Small intestine (tissue), 7 donors: ENCODE measurements around the gene BACH2. TPM values are rescaled to one million over a fixed set of nuclear protein-coding genes. Genes with fewer than 3 reads are reported as not detected.

ENCODE experiments used
- DNase-seq, 2 donors: peaks; one replicate each; pipeline versions ENCODE4 v3.0.0 to v3.0.0-alpha.2; 2013
- FAIRE-seq: peaks from 2 replicates; lab custom pipeline; 2012; peaks lifted over from hg19 to GRCh38; lab: Jason Lieb, UNC
- H3K27ac ChIP-seq, 3 donors: one replicate each; pipeline ENCODE4 v1.5.1; 2013; ENCODE audit warnings: low read length in 2 of 3, mild to moderate bottlenecking in 2 of 3, control low read depth in 1 of 3, inconsistent platforms in 1 of 3, low read depth in 1 of 3, moderate library complexity in 1 of 3
- H3K27me3 ChIP-seq, 3 donors: one replicate each; pipeline ENCODE4 v1.6.1; 2013; ENCODE audit warnings: low read length in 3 of 3, inconsistent platforms in 1 of 3; ENCODE audit not compliant: control insufficient read depth in 3 of 3, insufficient read depth in 3 of 3
- H3K36me3 ChIP-seq, 3 donors: one replicate each; pipeline ENCODE4 v1.6.1; 2013; ENCODE audit warnings: low read length in 3 of 3, inconsistent platforms in 1 of 3, low read depth in 1 of 3, mild to moderate bottlenecking in 1 of 3, moderate library complexity in 1 of 3; ENCODE audit not compliant: control insufficient read depth in 3 of 3, insufficient read depth in 2 of 3
- H3K4me1 ChIP-seq, 3 donors: one replicate each; pipeline ENCODE4 v1.6.1; 2013; ENCODE audit warnings: low read length in 2 of 3, inconsistent platforms in 1 of 3, low read depth in 1 of 3, mild to moderate bottlenecking in 1 of 3, moderate library complexity in 1 of 3; ENCODE audit not compliant: control insufficient read depth in 3 of 3, insufficient read depth in 2 of 3
- H3K4me3 ChIP-seq, 3 donors: one replicate each; pipeline ENCODE4 v1.5.1; 2013; ENCODE audit warnings: low read length in 3 of 3, control low read depth in 1 of 3, inconsistent platforms in 1 of 3, low read depth in 1 of 3, mild to moderate bottlenecking in 1 of 3, moderate library complexity in 1 of 3
- H3K9me3 ChIP-seq, 2 donors: one replicate each; pipeline ENCODE4 v1.6.1; 2013; ENCODE audit warnings: low read depth in 1 of 2, low read length in 1 of 2; ENCODE audit not compliant: control insufficient read depth in 2 of 2, insufficient read depth in 1 of 2
- WGBS, 3 donors: extraction: QIAGEN DNeasy Blood & Tissue Kit; methylation state at CpG; one replicate each; pipeline ENCODE4 v1.1.7; 2013; 5-methylcytosine and 5-hydroxymethylcytosine counted together
- polyA plus RNA-seq, 4 donors: library from polyadenylated mRNA; stranded (reverse) in 3 of 4; unstranded in 1 of 4; fragments of 200-250 nt in 3 of 4; fragments of 120-200 nt in 1 of 4; gene quantifications; one replicate each; pipeline versions ENCODE4 v1.2.1 to v1.2.3, GENCODE V29; 2013
- donor health status: healthy with polysubstance abuse.
- donor health status: control.
- donor health status: control.
- donor health status: Bipolar disorder and iron deficiency.
- donor health status: healthy.

Gene BACH2
- polyA plus RNA-seq, 4 donors = under 0.01 to 1.4 (median 0.67) TPM; not detected in 1

DNA sequence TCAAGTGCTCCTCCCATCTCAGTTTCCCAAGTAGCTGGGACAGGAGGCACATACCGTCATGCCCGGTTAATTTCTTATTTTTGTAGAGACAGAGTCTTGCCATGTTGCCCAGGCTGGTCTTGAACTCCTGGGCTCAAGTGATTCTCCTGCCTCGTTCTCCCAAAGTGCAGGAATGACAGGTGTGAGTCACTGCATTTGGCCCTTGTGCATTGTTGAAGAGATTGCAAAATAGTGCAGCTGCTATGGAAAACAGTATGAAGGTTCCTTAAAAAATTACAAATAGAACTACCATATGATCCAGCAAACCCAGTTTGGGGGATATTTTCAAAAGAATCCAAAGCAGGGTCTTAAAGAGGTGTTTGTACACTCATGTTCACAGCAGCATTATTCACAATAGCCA, 333.3 kb downstream of the BACH2 start:
- no peak for FAIRE-seq

DNA sequence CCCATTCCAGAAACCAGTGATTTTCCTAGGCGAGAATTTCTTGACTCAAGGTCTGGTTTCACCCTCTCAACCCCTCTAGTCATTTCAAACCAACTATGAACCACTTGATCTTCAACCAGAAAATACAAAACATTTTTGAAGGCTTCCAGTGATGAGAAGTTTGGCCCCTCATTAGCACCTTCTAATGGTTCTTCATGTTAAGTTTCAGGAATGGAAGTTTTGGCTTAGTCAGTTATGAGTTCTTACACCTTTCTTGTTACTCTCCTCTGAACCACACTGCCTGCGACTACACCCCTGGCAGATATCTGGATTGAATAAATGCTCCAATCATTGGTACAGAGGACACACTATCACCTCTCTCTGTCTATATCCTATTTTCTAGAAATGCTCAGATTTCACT, 335.2 kb downstream of the BACH2 start:
- no peaks in the 10 kb centered on the region for H3K9me3 ChIP-seq
- peaks cover 0 to 5% (median 0%) of the 10 kb centered on the region in 3 donors for H3K27me3 ChIP-seq
- WGBS, 3 donors = 85 to 88% (median 85%) methylated on average over 2 of the region's 2 CpGs
- no peaks in the 10 kb centered on the region for H3K36me3 ChIP-seq
- no peak overlapping the region for H3K27ac ChIP-seq
- H3K4me1 ChIP-seq = no peaks in the 10 kb centered on the region
- FAIRE-seq (no peak), DNase-seq (no peak)
- no peak overlapping the region for H3K4me3 ChIP-seq

More for the DNA sequence above, 333.3 kb downstream of the BACH2 start:
- Histone ChIP-seq H3K4me1 (no peaks in the 10 kb centered on the region), H3K36me3 (no peaks in the 10 kb centered on the region), H3K4me3 (no peak overlapping the region), H3K27me3 (peaks cover 0 to 5% (median 0%) of the 10 kb centered on the region in 3 donors), H3K27ac (no peak overlapping the region), H3K9me3 (no peaks in the 10 kb centered on the region)
- DNase-seq = no peak
- 79 to 91% (median 80%) methylated on average over 3 of the region's 3 CpGs for WGBS, 3 donors

DNA sequence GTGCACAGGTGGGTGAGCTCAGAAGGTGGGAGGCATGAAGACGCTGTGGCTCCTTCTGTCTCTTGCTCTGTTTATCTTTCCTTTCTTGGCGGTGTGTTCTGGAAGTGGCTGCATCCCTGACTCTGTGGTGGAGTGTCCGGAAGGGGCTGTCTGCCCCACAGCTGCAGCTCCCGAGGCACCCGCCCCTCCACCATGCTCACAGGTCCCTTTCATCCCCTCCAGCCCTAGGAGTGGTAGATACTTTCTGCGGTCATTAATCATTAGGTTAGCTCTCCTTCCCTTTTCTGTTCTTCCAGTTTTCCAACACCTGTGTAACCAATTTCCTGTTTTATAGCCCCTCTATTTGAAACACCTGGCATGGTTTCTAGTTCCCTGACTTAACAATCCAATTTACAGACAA, 336.8 kb downstream of the BACH2 start:
- 51 to 73% (median 61%) methylated on average over 6 of the region's 6 CpGs for WGBS, 3 donors
- H3K4me3 ChIP-seq = no peak overlapping the region
- H3K27me3 ChIP-seq = peaks cover 0 to 5% (median 0%) of the 10 kb centered on the region in 3 donors
- H3K9me3 ChIP-seq = no peaks in the 10 kb centered on the region
- DNase-seq (no peak), FAIRE-seq (no peak)
- no peaks in the 10 kb centered on the region for H3K36me3 ChIP-seq
- no peak overlapping the region for H3K27ac ChIP-seq
- H3K4me1 ChIP-seq = no peaks in the 10 kb centered on the region

DNA sequence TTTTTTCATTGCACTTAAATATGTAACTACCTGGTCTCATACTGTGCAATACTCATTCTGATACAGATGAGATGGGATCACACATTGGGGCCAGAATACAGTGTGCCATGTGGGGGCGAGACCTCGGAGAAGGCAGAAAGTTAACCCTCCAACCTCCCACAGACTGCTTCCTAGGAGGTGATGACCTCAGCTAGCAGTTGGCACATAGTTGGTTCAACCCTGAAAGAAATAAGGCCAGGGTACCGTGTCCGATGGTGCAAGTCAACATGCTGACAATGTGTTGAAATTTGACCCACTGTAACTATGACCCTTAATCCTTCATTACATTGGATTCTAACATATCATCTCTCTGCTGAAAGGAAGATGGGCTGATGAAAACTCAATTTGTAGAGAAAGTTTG, 340.5 kb downstream of the BACH2 start:
- Histone ChIP-seq H3K36me3 (no peaks in the 10 kb centered on the region), H3K4me1 (no peaks in the 10 kb centered on the region), H3K27ac (no peak overlapping the region), H3K9me3 (no peaks in the 10 kb centered on the region), H3K4me3 (no peak overlapping the region), H3K27me3 (peaks cover 0 to 5% (median 0%) of the 10 kb centered on the region in 3 donors)
- WGBS, 3 donors = 80 to 86% (median 84%) methylated on average over 4 of the region's 4 CpGs
- FAIRE-seq = no peak
- no peak for DNase-seq

DNA sequence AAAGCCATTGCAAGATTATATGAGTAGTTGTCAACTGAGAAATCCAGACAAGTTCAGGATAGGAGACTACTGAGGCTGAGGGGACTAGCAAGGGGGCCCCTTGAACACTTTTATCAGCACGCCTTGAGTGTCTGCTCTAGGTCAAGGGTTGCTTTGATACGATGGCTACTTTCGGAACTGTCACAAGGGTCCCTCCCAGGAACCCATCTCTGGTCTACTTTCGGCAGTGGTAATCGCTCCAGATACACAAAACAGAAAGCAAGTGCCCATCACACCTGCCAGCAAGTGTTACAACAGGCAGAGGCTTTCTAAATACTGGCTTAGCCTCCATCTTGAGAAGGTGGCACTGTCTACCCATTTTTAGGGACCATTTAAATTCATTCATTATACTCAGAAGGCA, 341.3 kb downstream of the BACH2 start:
- DNase-seq = no peak
- Histone ChIP-seq H3K9me3 (no peaks in the 10 kb centered on the region), H3K4me1 (no peaks in the 10 kb centered on the region), H3K4me3 (no peak overlapping the region), H3K27me3 (no peaks in the 10 kb centered on the region), H3K27ac (no peak overlapping the region), H3K36me3 (peaks cover 0 to 5% (median 0%) of the 10 kb centered on the region in 3 donors)
- no peak for FAIRE-seq
- WGBS, 3 donors = 58 to 84% (median 73%) methylated on average over 5 of the region's 5 CpGs

DNA sequence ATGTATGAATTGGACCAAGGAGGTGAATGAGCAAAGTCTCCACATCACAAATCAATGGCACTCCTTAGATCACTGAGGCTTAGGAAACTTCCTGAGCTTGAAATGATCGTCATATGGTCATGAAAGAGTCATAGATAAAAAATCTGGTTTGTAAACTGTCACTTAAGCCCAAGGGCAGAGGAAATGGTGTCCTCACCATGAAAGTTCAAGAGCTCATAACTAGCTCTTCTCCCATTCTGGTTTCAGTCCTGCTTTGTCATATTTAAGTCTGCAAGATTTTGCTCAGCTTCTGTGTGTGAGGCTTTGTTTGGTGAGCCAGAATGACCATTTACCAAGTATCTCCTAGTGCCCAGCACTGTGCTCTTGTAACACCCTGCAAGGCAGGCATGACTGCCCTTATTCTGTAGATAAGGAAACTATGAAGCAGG, 341.9 kb downstream of the BACH2 start:
- no peak overlapping the region for H3K27ac ChIP-seq
- WGBS, 3 donors = 25 to 38% (median 29%) methylated on average over 1 of the region's 1 CpG
- no peak overlapping the region for H3K4me3 ChIP-seq
- peaks cover 0 to 8% (median 0%) of the 10 kb centered on the region in 3 donors for H3K36me3 ChIP-seq
- DNase-seq = no peak
- no peak for FAIRE-seq
- H3K9me3 ChIP-seq = no peaks in the 10 kb centered on the region
- no peaks in the 10 kb centered on the region for H3K27me3 ChIP-seq
- H3K4me1 ChIP-seq = no peaks in the 10 kb centered on the region

DNA sequence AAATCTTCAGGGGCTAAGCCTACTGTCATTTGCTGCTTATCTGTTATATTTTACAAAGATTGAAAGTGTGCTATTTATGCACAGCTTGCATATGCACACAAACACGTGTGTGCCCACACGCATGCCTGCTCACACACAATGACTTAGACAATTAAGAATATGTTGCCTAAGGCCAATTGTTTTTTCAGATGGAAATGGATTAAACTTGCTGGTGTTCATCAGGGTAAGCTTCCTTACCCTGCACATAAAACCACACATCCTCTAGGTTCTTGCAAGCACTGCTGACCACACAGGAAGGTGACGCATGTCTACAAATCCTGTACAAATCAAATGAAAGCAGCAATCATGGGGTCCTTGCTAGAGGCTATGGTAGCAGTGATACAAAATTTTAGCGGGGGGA, 344.0 kb downstream of the BACH2 start:
- Histone ChIP-seq H3K9me3 (no peaks in the 10 kb centered on the region), H3K27me3 (no peaks in the 10 kb centered on the region), H3K36me3 (peaks cover 0 to 8% (median 0%) of the 10 kb centered on the region in 3 donors), H3K27ac (no peak overlapping the region), H3K4me3 (no peak overlapping the region), H3K4me1 (no peaks in the 10 kb centered on the region)
- FAIRE-seq = no peak
- 66 to 75% (median 69%) methylated on average over 4 of the region's 4 CpGs for WGBS, 3 donors
- DNase-seq = peak in 1 of 2 donors; percentile 52

DNA sequence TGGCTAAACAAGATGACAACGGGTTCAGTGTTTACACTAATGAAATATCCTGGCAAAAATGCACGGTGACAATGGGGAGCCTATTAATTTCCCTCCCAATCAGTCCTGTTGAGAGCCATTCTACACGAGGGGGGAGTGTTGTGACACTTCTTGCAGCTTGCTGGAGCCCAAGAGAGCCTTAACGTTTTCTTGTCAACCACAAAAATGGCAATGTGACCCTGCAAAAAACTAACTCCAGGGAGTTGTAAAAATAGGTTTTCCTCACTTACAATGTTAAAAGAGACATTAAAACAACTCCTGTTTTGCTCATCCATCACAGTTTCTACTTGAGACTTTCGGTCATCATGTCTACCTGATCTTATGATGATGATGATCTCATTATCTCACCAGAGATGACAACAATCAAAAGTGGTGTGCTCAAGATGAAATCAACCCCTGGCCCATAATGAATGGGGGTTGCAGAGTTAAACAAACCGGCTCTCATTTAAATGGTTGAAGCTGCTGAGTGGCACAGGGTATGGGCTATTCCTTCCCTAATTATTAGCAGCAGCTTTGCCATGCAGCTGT, 344.5 kb downstream of the BACH2 start:
- Histone ChIP-seq H3K4me1 (no peaks in the 10 kb centered on the region), H3K27me3 (no peaks in the 10 kb centered on the region), H3K4me3 (no peak overlapping the region), H3K27ac (no peak overlapping the region), H3K36me3 (peaks cover 0 to 8% (median 0%) of the 10 kb centered on the region in 3 donors), H3K9me3 (no peaks in the 10 kb centered on the region)
- FAIRE-seq = no peak
- 38 to 45% (median 45%) methylated on average over 6 of the region's 6 CpGs for WGBS, 3 donors
- DNase-seq = no peak
